ENCODE measurements around the gene TMEM187.

GRCh38 chrX:153926858-153927671 is 45.5 kb upstream of the TMEM187 start:
- TF ChIP-seq CTCF (conservative IDR thresholded peaks at IDR 0.05; ENCODE audit: low read depth, low read length) (no peak), EZH2 (IDR thresholded peaks at IDR 0.05; ENCODE audit: borderline replicate concordance, low read depth, low read length, poor library complexity, severe bottlenecking) (no peak)
